ENCODE data around the gene PHLDA1. TPM values are rescaled to one million over a fixed set of nuclear protein-coding genes. Genes with fewer than 3 reads are reported as not detected.

Gene PHLDA1
- total RNA-seq, 5 donors from 2014 or later (not counting 1 experiment from before 2014, with no cell fraction given): 5.4 to 11.7 (median 7.1) TPM

DNA sequence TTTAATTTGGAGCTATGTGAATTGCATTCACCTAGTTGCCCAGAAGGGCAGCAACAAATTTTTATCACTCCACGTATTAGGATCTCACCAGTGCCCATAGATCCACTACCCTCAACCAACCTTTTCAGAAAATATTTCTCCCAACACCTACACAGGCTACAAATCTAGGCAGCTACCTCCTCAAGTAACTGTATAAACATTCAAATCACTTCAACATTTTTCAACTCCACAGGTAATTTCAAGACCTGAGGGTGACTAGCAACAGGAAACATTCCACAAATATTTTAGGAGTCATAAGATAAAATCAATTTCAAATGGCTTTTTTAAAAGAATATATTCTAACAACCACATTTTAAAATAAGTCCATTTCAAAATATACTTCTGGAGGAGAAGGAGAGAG is 12.9 kb downstream of the PHLDA1 start:
- no peaks in the 10 kb centered on the region for H3K9me3 Mint-ChIP-seq
- Histone ChIP-seq H3K27ac (ENCODE audit: low read length) (no peak overlapping the region), H3K4me3 (ENCODE audit: control insufficient read depth in 1 of 2, extremely low read depth in 1 of 2, low read length in 1 of 2) (no peak overlapping the region), H3K4me1 (ENCODE audit: control insufficient read depth in 1 of 2, extremely low read depth in 1 of 2, insufficient read depth in 2 of 2, low read length in 2 of 2) (peaks cover 4 to 23% of the 10 kb centered on the region in 2 experiments), H3K9me3 (no peaks in the 10 kb centered on the region), H3K27me3 (replicated peaks in 1 of 2; ENCODE audit: control insufficient read depth in 2 of 2, extremely low read depth in 1 of 2, insufficient read depth in 2 of 2, low read length in 1 of 2) (no peaks in the 10 kb centered on the region), H3K36me3 (ENCODE audit: control insufficient read depth in 2 of 2, extremely low read depth in 1 of 2, insufficient read depth in 1 of 2, low read length in 1 of 2) (no peaks in the 10 kb centered on the region)
- no peak for ATAC-seq (replicated peaks in 1 of 4)
- H3K27ac Mint-ChIP-seq: peak overlapping the region; percentile 49 to 60
- WGBS (ENCODE audit: insufficient coverage): 83% methylated on average over 1 of the region's 1 CpG
- no peaks in the 10 kb centered on the region for H3K27me3 Mint-ChIP-seq
- no peaks in the 10 kb centered on the region for H3K36me3 Mint-ChIP-seq
- no peak overlapping the region for H3K4me3 Mint-ChIP-seq
- CTCF ChIA-PET: interaction anchor here in 1 of 2 donors (0.6 kb wide), 1 partner anchor 8 kb away, joined by 3 read pairs; no protein-coding TSS in a partner anchor
- H3K4me1 Mint-ChIP-seq: peaks cover 19 to 39% (median 35%) of the 10 kb centered on the region in 3 donors
- DNase-seq: no peak
- POLR2A ChIA-PET: interaction anchor here in 1 of 2 donors (0.6 kb wide), 1 partner anchor 10 kb away, joined by 4 read pairs; no protein-coding TSS in a partner anchor

- ChIA-PET POLR2A (interaction anchor here in 1 of 2 donors (0.6 kb wide), 1 partner anchor 10 kb away, joined by 4 read pairs; no protein-coding TSS in a partner anchor), CTCF (no interaction called here)
- Histone ChIP-seq H3K27me3 (replicated peaks in 1 of 2; ENCODE audit: control insufficient read depth in 2 of 2, extremely low read depth in 1 of 2, insufficient read depth in 2 of 2, low read length in 1 of 2) (no peaks in the 10 kb centered on the region), H3K4me3 (ENCODE audit: control insufficient read depth in 1 of 2, extremely low read depth in 1 of 2, low read length in 1 of 2) (no peak overlapping the region), H3K9me3 (no peaks in the 10 kb centered on the region), H3K27ac (ENCODE audit: low read length) (no peak overlapping the region), H3K4me1 (ENCODE audit: control insufficient read depth in 1 of 2, extremely low read depth in 1 of 2, insufficient read depth in 2 of 2, low read length in 2 of 2) (peaks cover 4 to 23% of the 10 kb centered on the region in 2 experiments), H3K36me3 (ENCODE audit: control insufficient read depth in 2 of 2, extremely low read depth in 1 of 2, insufficient read depth in 1 of 2, low read length in 1 of 2) (no peaks in the 10 kb centered on the region)
- H3K27ac Mint-ChIP-seq: peak overlapping the region; percentile 49 to 60
- ATAC-seq (replicated peaks in 1 of 4): no peak
- no peak for DNase-seq
- no peaks in the 10 kb centered on the region for H3K27me3 Mint-ChIP-seq
- H3K36me3 Mint-ChIP-seq: no peaks in the 10 kb centered on the region
- H3K4me3 Mint-ChIP-seq: no peak overlapping the region
- no peaks in the 10 kb centered on the region for H3K9me3 Mint-ChIP-seq
- WGBS (ENCODE audit: insufficient coverage): 100% methylated on average over 2 of the region's 6 CpGs
- peaks cover 19 to 39% (median 35%) of the 10 kb centered on the region in 3 donors for H3K4me1 Mint-ChIP-seq
These were observed 13.5 kb downstream of the PHLDA1 start for GRCh38 chr12:76018111-76018510.

DNA sequence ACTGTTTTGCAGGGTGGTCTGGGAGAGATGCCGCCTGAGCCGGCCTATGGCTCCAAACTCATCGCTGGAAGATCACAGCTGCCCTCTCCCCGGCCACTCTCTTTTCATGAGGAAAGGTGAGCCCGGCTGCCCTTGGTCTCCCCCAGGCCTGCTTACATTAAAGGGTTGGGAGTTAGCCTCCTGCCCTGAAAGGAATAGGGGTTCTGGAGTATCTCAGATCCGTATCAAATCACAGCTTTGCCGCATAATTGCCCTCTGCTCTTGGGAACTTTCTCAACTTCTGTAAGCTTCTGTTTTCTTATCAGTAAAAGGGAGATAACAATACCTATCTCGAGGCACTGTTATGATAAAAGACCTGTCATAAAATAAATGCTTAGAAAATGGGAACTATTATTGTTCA is 17.6 kb downstream of the PHLDA1 start:
- no peaks in the 10 kb centered on the region for H3K9me3 Mint-ChIP-seq
- H3K36me3 Mint-ChIP-seq: no peaks in the 10 kb centered on the region
- Histone ChIP-seq H3K27me3 (replicated peaks in 1 of 2; ENCODE audit: control insufficient read depth in 2 of 2, extremely low read depth in 1 of 2, insufficient read depth in 2 of 2, low read length in 1 of 2) (no peaks in the 10 kb centered on the region), H3K36me3 (ENCODE audit: control insufficient read depth in 2 of 2, extremely low read depth in 1 of 2, insufficient read depth in 1 of 2, low read length in 1 of 2) (no peaks in the 10 kb centered on the region), H3K4me3 (ENCODE audit: control insufficient read depth in 1 of 2, extremely low read depth in 1 of 2, low read length in 1 of 2) (no peak overlapping the region), H3K9me3 (no peaks in the 10 kb centered on the region), H3K4me1 (ENCODE audit: control insufficient read depth in 1 of 2, extremely low read depth in 1 of 2, insufficient read depth in 2 of 2, low read length in 2 of 2) (no peaks in the 10 kb centered on the region), H3K27ac (ENCODE audit: low read length) (no peak overlapping the region)
- no peak overlapping the region for H3K4me3 Mint-ChIP-seq
- CTCF ChIA-PET: interaction anchor here in 1 of 2 donors (1.3 kb wide), 1 partner anchor 12 kb away, joined by 3 read pairs; no protein-coding TSS in a partner anchor
- DNase-seq (no peak), ATAC-seq (replicated peaks in 1 of 4) (no peak)
- no peak overlapping the region for H3K27ac Mint-ChIP-seq
- peaks cover 0 to 11% (median 7%) of the 10 kb centered on the region in 3 donors for H3K4me1 Mint-ChIP-seq
- POLR2A ChIA-PET: interaction anchor here in 1 of 2 donors (0.6 kb wide), 1 partner anchor 53 kb away, joined by 4 read pairs; no protein-coding TSS in a partner anchor
- 100% methylated on average over 3 of the region's 8 CpGs for WGBS (ENCODE audit: insufficient coverage)
- no peaks in the 10 kb centered on the region for H3K27me3 Mint-ChIP-seq

GRCh38 chr12:76013603-76014002 is 18.0 kb downstream of the PHLDA1 start:
- ATAC-seq (replicated peaks in 1 of 4) (no peak), DNase-seq (no peak)
- no peaks in the 10 kb centered on the region for H3K4me1 ChIP-seq (ENCODE audit: control insufficient read depth in 1 of 2, extremely low read depth in 1 of 2, insufficient read depth in 2 of 2, low read length in 2 of 2)
- H3K27ac ChIP-seq (ENCODE audit: low read length): no peak overlapping the region
- H3K27me3 Mint-ChIP-seq: no peaks in the 10 kb centered on the region
- ChIA-PET CTCF (interaction anchor here in 1 of 2 donors (1.3 kb wide), 1 partner anchor 12 kb away, joined by 3 read pairs; no protein-coding TSS in a partner anchor), POLR2A (interaction anchor here (0.6 to 1.0 kb wide), 2 partner anchors 18 to 52 kb away, joined by 4 read pairs; partner anchors contain the start of gene PHLDA1 (in 1 of the 2))
- H3K27ac Mint-ChIP-seq: no peak overlapping the region
- H3K4me1 Mint-ChIP-seq: peaks cover 0 to 7% (median 4%) of the 10 kb centered on the region in 3 donors
- H3K4me3 ChIP-seq (ENCODE audit: control insufficient read depth in 1 of 2, extremely low read depth in 1 of 2, low read length in 1 of 2): no peak overlapping the region
- H3K9me3 ChIP-seq: no peaks in the 10 kb centered on the region
- H3K9me3 Mint-ChIP-seq: no peaks in the 10 kb centered on the region
- H3K36me3 ChIP-seq (ENCODE audit: control insufficient read depth in 2 of 2, extremely low read depth in 1 of 2, insufficient read depth in 1 of 2, low read length in 1 of 2): no peaks in the 10 kb centered on the region
- H3K36me3 Mint-ChIP-seq: no peaks in the 10 kb centered on the region
- H3K27me3 ChIP-seq (replicated peaks in 1 of 2; ENCODE audit: control insufficient read depth in 2 of 2, extremely low read depth in 1 of 2, insufficient read depth in 2 of 2, low read length in 1 of 2): no peaks in the 10 kb centered on the region
- H3K4me3 Mint-ChIP-seq: no peak overlapping the region
- no CpG with 5 or more reads among the region's 4 CpGs for WGBS (ENCODE audit: insufficient coverage)

GRCh38 chr12:76012644-76013043 is 18.9 kb downstream of the PHLDA1 start:
- Mint-ChIP-seq H3K9me3 (no peaks in the 10 kb centered on the region), H3K4me1 (peaks cover 0 to 3% (median 0%) of the 10 kb centered on the region in 3 donors), H3K27ac (no peak overlapping the region), H3K4me3 (no peak overlapping the region), H3K36me3 (no peaks in the 10 kb centered on the region), H3K27me3 (no peaks in the 10 kb centered on the region)
- ATAC-seq (replicated peaks in 1 of 4): no peak
- H3K4me3 ChIP-seq (ENCODE audit: control insufficient read depth in 1 of 2, extremely low read depth in 1 of 2, low read length in 1 of 2): no peak overlapping the region
- ChIA-PET POLR2A (interaction anchor here in 1 of 2 donors (1.0 kb wide), 1 partner anchor 19 kb away, joined by 4 read pairs; the partner anchor contains the start of gene PHLDA1), CTCF (interaction anchor here in 1 of 2 donors (1.3 kb wide), 1 partner anchor 11 kb away, joined by 3 read pairs; no protein-coding TSS in a partner anchor)
- H3K27me3 ChIP-seq (replicated peaks in 1 of 2; ENCODE audit: control insufficient read depth in 2 of 2, extremely low read depth in 1 of 2, insufficient read depth in 2 of 2, low read length in 1 of 2): no peaks in the 10 kb centered on the region
- no peak overlapping the region for H3K27ac ChIP-seq (ENCODE audit: low read length)
- DNase-seq: no peak
- no peaks in the 10 kb centered on the region for H3K9me3 ChIP-seq
- H3K36me3 ChIP-seq (ENCODE audit: control insufficient read depth in 2 of 2, extremely low read depth in 1 of 2, insufficient read depth in 1 of 2, low read length in 1 of 2): no peaks in the 10 kb centered on the region
- 86% methylated on average over 3 of the region's 4 CpGs for WGBS (ENCODE audit: insufficient coverage)
- H3K4me1 ChIP-seq (ENCODE audit: control insufficient read depth in 1 of 2, extremely low read depth in 1 of 2, insufficient read depth in 2 of 2, low read length in 2 of 2): no peaks in the 10 kb centered on the region

- Mint-ChIP-seq H3K9me3 (no peaks in the 10 kb centered on the region), H3K4me3 (no peak overlapping the region), H3K27me3 (no peaks in the 10 kb centered on the region), H3K27ac (no peak overlapping the region), H3K36me3 (no peaks in the 10 kb centered on the region), H3K4me1 (no peaks in the 10 kb centered on the region)
- H3K4me1 ChIP-seq (ENCODE audit: control insufficient read depth in 1 of 2, extremely low read depth in 1 of 2, insufficient read depth in 2 of 2, low read length in 2 of 2): no peaks in the 10 kb centered on the region
- no peaks in the 10 kb centered on the region for H3K36me3 ChIP-seq (ENCODE audit: control insufficient read depth in 2 of 2, extremely low read depth in 1 of 2, insufficient read depth in 1 of 2, low read length in 1 of 2)
- ChIA-PET CTCF (no interaction called here), POLR2A (interaction anchor here in 1 of 2 donors (0.6 kb wide), 1 partner anchor 380 kb away, joined by 5 read pairs; no protein-coding TSS in a partner anchor)
- WGBS (ENCODE audit: insufficient coverage): 95% methylated on average over 5 of the region's 6 CpGs
- ATAC-seq (replicated peaks in 1 of 4) (no peak), DNase-seq (no peak)
- no peaks in the 10 kb centered on the region for H3K9me3 ChIP-seq
- no peak overlapping the region for H3K27ac ChIP-seq (ENCODE audit: low read length)
- H3K4me3 ChIP-seq (ENCODE audit: control insufficient read depth in 1 of 2, extremely low read depth in 1 of 2, low read length in 1 of 2): no peak overlapping the region
- no peaks in the 10 kb centered on the region for H3K27me3 ChIP-seq (replicated peaks in 1 of 2; ENCODE audit: control insufficient read depth in 2 of 2, extremely low read depth in 1 of 2, insufficient read depth in 2 of 2, low read length in 1 of 2)
These were observed 20.7 kb downstream of the PHLDA1 start for GRCh38 chr12:76010732-76011458.
